HG03135 (cell line): ENCODE data around the gene ADCY2.

Source experiments
- ATAC-seq: cut with Tn5 transposase; IDR thresholded peaks from one replicate; pipeline ENCODE4 v1.9.1; 2021; ENCODE audit warnings: mild to moderate bottlenecking, moderate library complexity; ENCODE audit not compliant: unreplicated experiment

The ADCY2 gene

DNA sequence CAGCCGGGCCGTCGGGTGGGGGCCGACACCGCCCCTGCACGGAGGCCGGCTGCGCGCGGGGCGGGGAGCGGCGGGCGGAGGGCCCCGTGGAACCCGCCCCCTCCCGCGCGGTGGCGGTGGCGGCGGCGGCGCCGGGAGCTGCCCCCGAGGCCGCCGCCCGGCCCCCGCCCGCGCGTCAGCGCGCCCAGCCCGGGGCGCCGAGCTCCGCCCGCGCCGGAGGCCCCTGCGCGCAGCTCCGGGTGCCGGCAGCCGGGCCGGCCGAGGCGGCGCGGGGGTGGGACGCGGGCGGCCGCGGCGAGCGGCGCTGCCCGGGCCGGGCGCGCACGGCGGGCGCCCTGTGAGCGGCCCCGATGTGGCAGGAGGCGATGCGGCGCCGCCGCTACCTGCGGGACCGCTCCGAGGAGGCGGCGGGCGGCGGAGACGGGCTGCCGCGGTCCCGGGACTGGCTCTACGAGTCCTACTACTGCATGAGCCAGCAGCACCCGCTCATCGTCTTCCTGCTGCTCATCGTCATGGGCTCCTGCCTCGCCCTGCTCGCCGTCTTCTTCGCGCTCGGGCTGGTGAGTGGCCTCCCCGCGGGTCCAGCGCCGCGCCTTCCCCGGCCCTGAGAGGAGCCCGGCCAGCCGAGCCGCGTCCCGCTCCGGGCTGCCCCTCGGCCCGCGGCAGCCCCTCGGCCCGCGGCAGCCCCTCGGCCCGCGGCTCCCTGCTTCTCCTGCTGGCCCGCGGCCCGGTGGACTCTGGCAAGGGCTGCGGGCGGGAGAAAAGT is at the start of gene ADCY2:
Gene ADCY2, plus strand, starts transcription at position 192 of the 766 bp plus-strand sequence. Its CDS starts 159 bp downstream, at position 351.
- no peak for ATAC-seq

DNA sequence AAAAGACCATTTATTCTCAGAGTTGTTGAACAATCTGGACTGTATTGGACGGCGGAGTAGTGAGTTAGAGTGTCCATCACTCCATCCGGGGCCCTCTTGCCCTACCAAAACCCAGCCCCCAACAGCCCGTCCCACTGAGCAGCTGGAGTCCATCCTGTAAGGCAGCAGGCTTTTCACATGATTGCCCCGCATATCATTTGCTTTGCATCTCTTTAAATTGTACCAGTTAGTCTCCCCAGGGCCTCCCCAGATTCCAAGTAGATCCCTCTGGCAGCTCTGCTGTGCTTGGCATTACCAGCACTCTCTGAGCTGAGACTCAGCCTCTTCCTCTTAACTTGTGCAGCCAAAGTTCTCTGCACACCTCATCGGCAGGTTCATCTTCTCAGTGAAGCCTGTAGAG is 48.6 kb upstream of the ADCY2 start:
- no peak for ATAC-seq

DNA sequence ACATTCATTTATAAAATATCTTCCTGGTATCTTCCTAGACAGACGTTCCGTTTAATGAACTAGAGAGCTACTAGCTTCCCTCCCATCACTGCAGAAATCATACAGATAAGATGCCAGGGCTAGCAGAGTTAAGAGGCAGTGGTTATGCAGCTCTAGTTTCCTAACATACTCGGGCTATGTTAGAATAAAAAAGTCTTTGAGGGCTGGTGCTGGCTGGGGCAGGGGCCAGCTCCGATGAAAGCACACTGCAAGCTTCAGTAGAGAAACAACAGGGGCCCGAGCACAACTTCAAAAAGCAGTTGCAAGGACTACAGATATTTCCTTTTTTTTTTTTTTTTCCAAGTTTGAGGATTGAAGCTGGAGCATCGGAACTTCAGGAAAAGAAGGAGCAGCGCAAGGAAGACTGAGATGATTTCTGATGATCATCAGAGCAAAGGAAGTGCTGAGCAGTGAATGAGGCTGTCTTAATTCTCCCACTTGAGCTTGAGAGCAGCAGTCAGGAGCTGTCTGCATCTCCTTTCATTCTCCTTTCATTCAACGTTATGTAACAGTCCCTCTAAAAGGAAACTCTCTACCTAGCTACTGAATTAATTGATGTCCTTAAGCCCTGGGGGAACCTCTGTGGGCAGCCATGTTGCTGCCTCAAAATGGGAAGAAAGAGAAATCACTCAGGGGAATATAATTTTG is 47.6 kb upstream of the ADCY2 start:
- no peak for ATAC-seq

DNA sequence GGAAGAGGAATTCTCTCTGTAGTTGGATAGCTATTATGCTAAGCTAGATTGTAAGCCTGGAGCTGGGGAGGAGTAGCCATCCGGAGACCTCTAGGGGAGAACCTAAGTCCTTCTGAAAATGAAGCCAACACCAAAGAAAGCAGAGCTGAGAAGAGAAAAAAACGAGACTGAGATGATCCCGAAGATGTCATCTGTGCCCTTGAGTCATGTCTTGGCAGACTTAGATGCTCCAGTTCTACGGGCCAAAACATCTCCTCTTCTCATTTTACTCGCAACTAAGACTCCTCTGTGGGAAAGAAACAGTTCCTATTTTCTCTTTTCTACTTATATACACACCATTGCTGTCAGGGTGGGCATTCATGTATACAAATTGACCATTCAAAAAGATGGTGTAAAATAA is 34.3 kb upstream of the ADCY2 start:
- ATAC-seq, result no peak

DNA sequence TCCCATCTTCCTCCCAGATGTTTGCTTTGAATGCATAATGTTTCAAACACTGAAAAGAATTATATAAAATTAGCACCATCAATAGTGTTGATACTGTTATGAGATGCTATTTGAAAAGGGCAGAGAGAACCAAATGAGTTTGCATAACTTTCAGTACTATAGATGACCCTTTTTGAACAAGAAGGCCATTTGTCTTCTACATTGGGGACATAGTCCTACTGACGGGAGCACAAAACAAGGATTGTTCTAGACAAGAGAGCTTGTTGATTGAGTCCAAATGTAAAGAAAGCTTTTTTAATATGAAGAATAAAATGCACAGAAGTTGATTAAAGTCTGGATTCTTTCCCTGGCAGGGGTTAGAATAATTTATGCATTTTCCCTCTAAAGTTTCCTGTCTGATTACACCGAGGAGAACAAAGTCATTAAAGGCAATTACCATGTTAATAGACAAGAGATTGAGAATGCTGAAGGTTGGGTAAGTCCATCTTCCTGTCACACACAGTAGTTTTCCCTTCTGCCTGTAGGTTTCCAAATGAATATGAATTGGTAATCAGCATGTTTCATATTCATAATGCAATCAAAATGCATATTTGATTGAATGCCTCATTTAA is 32.8 kb upstream of the ADCY2 start:
- ATAC-seq, result no peak

DNA sequence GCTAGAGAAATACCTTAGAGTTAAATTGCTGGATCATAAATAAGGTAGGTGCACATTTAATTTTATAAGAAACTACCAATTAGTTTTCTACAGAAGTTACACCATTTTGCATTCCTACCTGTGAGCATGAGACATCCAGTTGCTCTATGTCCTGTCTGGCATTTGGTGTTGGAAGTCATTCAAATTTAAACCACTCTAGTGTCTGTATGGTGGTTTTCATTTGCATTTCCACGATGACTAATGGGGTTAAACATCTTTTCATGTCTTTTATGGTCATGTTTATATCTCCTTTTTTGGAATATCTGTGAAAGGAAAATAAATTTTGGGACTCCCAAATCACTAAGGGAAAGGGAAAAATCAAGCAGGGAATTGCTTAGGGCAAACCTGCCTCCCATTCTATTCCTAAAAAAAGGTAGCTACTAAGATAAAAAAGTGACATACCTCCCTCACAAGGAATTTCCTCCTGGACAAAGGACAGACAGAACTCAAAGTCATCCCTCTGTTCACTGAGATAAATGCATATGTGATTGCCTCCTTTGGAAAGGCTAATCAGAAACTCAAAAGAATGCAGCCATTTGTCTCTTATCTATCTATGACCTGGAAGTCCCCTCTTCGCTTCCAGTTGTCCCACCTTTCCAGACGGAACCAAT is 31.6 kb upstream of the ADCY2 start:
- no peak for ATAC-seq

DNA sequence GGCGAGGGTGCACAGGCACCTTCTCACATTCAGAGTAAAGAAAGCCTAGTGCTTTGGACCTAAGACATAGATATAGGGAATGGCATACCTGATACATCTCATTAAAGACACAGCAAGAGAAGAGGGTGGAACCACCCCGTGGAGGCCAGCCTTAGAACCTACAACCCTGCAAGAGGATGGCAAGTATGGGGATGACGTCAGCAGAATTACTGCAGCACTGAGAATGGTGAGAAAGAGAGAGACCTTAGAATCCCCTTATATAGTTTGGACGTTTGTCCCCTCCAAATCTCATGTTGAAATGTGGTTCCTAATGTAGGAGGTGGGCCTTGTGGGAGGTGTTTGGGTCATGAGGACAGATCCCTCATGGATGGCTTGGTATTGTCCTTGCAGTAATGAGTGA is 28.2 kb upstream of the ADCY2 start:
- no peak for ATAC-seq

DNA sequence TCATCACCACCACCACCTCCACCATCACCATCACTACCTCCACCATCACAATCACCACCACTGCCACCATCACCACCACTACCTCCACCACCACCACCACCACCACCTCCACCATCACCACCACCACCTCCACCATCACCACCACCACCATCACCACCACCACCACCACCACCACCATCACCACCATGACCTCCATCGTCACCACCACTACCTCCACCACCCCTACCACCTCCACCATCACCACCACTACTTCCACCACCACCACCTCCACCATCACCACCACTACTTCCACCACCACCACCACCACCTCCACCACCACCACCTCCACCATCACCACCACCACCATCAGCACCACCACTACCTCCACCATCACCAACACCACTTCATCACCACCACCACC is 23.5 kb upstream of the ADCY2 start:
- no peak for ATAC-seq

DNA sequence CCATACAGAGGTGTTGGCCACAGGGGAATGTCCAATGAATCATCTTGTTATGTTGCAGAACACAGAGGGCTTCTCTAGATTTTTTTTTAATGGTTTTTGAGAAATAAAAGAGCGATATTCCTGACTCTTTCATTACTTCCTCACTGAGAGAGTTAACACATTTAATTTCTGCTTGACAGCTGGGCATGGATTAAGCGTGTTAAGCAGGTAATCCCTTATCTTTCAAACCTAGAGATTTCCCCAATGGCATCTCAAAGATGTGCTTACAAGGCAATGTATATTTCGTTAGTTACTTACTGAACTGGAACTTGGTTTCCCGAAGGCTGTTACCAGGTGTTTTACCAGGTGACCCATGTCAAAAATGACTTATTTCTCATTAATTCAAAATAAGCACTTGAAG is 21.8 kb upstream of the ADCY2 start:
- no peak for ATAC-seq

DNA sequence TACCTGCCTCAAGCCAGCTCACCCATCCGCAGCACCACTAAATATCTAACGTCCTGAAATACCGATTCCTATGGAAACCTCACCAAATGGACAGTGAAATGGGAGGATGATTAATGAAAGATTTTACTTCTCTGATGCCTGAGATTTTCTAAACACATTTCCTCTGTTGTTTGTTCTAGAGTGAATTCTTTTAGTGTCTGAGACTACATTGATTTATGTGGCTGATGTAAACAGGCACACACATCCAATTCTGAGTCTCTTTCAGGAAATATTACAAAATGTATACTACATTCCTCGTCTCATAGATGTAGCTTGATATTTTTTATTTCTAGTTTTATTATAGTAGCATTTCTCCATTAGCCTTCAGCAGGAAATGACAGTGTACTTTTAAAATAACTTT is 20.5 kb upstream of the ADCY2 start:
- ATAC-seq, result no peak

DNA sequence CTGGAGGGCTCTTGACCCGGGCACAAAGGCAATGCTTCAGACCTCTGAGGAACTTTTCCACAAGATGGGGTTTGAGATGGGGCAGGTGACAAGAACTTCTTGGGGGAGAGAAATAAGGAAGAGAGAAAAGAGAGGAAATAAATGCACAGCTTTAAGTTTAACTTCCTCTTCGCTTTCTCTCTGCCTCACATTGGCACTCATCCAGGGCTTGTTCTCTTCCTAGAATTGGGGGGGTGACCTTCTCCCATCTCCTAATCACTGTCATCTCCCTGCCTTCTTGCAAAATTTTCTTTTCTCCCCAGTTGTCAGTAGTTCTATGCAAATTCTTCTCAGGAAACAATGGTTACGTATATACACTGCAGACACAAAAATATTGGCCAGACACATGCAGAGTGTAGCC is 19.1 kb upstream of the ADCY2 start:
- ATAC-seq, result no peak

DNA sequence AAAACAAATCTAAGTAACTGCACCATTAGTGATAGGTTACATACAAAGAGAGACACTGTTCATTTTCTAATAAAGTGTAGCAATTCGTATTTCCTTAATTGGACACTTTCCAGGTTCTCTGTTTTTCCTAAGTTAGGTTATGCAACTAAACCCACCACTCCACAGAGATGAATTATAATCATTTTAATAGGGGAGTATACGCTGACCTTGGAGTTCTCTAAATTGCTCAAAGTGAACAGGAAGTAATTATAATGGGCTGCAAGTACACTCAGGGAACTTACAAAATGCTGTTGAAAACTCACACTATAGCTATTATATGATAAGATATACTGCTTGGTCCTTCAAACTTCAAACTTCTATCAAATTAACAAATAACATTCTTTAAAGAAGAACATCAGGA is 18.2 kb upstream of the ADCY2 start:
- no peak for ATAC-seq

DNA sequence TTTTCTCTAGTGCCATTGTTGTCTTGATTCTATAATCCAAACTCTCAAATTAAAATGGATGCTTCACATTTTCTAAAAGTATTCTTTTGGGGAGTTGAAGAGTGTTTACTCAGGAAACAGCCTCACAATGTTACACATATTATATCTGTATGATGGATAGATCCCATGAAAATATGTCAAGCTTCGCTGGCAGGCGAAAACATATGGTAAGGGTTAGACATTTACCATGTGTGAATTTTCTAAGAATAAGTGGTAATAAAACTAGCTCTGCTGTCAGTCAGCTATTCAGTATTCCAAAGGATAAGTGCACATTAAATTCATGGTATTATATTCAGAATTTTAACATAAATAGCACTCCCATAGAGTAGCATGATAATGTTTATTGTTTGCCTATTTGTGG is 13.3 kb upstream of the ADCY2 start:
- no peak for ATAC-seq

DNA sequence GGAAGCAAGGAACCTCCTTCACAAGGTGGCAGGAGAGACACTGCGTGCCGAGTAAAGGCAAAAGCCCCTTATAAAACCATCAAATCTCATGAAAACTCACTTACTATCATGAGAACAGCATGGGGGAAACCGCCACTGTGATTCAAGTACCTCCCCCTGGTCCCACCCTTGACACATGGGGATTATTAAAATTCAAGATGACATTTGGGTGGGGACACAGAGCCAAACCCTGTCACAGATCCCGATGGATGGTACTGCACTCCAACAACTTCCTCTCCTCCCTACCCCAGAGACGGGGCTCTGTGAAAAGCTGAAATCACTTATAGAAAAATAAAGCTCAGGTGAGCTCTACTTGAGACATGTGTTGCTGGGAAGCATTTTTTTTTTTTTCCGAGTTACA is 10.3 kb upstream of the ADCY2 start:
- ATAC-seq, result no peak

DNA sequence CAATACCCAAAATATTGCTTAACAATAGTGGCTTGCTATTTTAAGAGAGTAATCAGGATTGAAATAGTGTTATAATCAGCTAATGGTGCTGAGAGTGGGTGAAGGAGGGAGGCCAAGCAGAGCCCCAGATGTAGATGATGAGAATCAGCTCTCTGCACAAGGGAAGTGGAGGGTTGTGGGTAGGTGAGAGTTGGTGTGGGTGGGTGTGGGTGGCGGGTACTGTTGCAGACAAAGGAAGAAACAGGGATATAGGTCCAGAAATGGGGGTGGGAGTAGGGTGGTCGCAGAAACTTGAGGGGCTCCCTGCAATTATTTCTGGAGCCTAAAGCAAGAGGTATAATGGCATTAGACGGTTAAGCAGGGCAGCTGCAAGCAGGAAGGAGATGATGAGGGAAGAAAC is 7.4 kb upstream of the ADCY2 start:
- ATAC-seq, result no peak

DNA sequence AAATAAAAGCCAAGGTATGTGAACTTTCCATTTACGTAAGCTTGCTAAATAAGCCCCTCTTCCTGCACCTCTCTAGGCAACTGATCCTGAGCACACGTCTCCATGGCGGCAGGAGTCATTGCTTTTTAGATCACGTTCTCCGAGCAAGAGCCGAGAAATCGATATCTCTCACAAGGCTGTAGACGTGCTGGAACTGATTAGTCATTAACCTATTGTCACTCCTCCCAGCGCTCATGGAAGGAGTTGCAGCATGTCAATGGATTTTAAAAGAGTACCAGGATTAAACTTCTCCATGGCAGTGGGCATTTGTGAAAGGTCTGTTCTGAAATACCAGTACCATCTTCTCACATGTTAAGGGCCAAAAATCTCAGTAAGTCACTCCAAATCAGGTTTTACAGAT is 4.7 kb upstream of the ADCY2 start:
- no peak for ATAC-seq

DNA sequence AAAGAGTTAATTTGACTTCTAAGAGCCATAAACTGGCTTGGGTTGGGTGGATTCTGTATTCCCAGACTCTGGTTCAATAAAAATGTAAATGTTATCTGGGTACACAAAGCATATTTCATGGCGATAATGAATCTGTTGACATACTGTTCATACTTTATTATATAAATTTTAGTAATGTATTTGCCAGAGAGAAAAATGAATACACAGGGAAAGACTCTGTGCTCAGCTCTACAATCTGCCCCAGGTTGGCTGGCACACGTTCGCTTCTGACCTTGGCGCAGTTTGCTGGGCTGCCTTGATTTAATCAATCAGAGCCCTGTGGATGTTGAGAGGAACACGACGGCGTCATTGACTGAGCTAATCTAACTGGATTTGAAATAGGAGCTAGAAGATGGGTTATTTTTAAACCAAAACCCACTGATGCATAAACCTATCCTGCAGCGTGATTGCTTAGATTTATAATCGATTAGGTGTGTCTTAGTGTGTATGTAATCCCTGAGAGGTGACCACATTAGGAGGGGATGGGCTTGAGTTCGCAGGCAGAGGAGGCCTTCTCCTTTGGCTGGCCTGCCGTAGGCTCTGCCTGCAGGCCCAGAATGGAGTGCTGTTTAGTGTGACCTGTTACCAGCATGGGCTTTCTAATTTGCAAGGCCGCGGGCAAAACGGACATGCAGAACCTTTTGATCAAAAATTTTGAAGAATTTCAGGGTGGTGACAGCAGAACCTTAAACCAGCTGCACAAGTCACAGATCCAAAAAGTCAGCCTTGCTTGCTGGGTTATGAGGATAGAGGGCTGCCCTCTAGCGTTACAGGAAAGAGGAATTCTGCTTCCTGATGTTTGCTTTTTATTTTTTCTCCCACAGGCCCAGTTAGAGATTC is 3.9 kb upstream of the ADCY2 start:
- ATAC-seq, result no peak

DNA sequence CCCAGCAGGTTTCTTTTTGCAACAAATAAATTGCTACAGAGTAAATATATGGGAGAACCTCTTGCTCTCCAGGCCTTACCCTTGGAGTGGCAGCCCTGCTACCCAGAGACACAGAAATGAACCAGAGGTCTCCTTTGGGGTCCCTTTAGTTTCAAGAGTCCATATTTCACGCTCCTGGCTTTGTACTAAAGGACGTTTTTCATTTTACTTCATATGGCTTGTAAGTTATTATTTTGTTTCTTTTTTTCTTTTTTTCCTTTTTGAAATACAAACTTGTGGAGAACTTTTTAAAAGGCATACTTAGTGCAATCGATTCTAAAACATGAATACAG is 3.3 kb upstream of the ADCY2 start:
- no peak for ATAC-seq

DNA sequence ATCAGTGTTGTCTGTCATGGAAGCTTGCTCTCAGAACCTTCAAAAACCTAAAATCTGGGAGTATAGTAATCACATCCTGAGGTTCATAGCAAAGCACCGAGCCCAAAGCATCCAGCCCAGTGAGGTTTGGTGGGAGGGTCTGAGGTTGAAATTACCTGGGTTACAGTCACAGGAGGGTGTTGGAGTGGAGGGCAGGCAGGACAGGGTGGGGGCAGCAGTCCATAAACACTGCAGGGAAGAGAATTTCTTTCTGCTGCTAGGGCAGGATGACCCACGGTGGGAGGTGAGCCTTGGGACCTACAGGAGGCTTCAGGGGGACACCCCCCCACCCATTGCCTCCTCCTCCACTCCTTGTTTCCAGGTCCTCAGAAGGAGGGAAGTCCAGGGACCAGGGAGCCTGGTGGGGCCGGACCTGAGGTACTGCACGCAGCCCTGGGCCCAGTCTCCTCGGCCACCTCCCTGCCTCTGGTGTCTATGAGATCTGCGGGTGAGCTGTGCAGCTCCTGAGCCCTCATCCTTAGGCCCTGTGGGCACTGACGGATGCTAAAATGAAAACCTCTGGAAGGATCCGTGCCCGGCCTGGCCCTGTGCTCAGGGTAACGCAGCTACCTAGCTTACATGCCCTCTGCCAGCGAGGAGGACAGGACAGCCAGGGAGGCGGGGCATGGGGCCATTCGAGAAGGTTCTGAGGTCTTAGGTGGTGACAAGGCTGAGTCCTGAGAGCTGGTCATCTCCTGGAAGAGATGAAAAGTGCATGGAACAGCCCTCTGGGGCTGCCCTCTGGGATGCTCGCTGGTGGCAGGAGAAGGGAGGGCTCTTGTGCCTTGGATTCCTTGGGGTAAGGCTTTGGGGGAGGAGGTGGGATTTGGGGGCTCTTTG is 1.8 kb upstream of the ADCY2 start:
- no peak for ATAC-seq

DNA sequence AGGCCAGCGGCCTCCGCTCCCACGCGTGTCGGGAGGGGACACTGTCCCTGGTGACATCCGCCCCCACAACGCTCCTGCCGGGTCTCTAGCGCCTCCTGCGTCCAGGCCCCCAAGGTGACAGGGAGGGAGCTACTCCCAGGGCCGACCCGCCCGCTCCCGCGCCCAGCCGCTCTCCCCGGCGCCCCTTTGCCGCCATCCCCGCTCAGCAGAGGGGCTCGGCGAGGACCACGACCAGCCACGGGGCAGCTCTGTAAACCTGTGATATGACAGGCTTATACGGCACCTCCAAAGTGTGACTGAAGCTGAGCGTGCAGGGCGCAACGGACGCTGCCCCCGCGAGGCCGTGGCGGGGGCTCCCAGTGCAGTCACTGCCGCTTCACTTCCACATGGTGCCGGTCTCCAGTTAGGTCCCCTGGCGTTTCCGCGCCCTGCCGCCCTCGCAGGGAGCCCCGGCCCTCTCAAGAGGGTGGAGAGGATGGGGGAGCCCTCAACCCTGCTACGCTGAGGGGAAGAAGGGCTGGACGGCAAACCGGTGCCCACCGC is 978 bp upstream of the ADCY2 start:
- ATAC-seq, result no peak
